Chondrocyte (in vitro differentiated cells): Measurements from ENCODE around the gene FYN. TPM values are rescaled to one million over a fixed set of nuclear protein-coding genes. Genes with fewer than 3 reads are reported as not detected.

Experiments
- DNase-seq: peaks from one replicate; pipeline ENCODE4 v3.0.0; 2021; ENCODE audit warnings: mixed read lengths, low spot score
- H3K27ac Mint-ChIP-seq: one replicate; pipeline ENCODE4 v1.8.0; 2021; ENCODE audit warnings: mild to moderate bottlenecking, moderate library complexity, mixed read lengths; ENCODE audit not compliant: unreplicated experiment
- H3K27me3 Mint-ChIP-seq: 2 replicates; pipeline ENCODE4 v1.8.0; 2021; ENCODE audit warnings: low read depth, mixed read lengths
- H3K36me3 Mint-ChIP-seq: 2 replicates; pipeline ENCODE4 v1.8.0; 2021; ENCODE audit warnings: low read depth, mixed read lengths
- H3K4me1 Mint-ChIP-seq: 2 replicates; pipeline ENCODE4 v1.8.0; 2021; ENCODE audit warnings: low read depth, mild to moderate bottlenecking, mixed read lengths
- H3K4me3 Mint-ChIP-seq: one replicate; pipeline ENCODE4 v1.8.0; 2021; ENCODE audit warnings: mild to moderate bottlenecking, moderate library complexity, mixed read lengths; ENCODE audit not compliant: unreplicated experiment
- H3K9me3 Mint-ChIP-seq: 2 replicates; pipeline ENCODE4 v1.8.0; 2021; ENCODE audit warnings: low read depth, mixed read lengths
- total RNA-seq: library from RNA; stranded (reverse); gene quantifications from 3 replicates; pipeline ENCODE4 v1.2.1, GENCODE V29; 2021
- TF ChIP-seq, protein P1 (sequence below): fragments of 200-600 bp; sonication (generic); IDR thresholded peaks from 2 replicates; pipeline ENCODE4 v1.5.0; 2021; ENCODE audit warnings: antibody characterized with exemption, mild to moderate bottlenecking, moderate library complexity

FYN gene
- total RNA-seq, 1 donor from 2014 or later = 109 TPM

DNA sequence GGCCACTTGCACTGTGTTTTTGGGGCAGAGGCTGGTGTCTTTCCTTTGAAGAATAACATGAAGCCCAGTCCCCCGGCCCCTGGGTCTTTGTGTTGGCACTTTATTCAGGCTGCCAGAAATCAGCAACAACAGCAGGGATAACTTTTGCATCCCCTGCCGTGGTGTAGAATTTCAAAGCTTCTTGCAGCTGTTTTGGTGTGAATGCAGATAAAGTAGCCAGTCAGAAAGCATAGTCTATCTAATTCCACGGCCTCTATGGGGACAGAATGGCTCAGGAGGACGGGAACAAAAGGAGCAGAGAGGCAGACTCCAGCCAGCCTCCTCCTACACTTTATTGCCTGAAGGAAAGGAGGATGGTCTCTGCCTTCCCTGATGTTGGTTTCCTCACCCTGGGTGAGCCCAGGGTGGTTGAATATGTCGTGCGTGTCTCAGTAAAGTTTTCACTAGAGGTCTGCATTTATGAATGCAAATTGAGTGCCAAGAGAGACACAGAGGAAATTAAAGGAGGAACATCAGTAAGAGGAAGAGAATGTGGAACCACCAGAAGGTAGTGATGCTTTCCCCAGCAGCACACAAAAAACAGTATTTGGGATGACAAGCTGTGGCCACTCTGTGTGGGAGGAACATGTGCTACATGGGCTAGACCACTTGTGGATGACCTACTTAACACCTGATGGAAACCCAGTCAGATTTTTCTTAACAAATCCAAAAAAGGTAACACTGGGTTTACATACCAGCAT is 141.6 kb downstream of the FYN start:
- Mint-ChIP-seq H3K4me1 (peaks cover 35% of the 10 kb centered on the region), H3K9me3 (peaks cover 12% of the 10 kb centered on the region), H3K36me3 (peaks cover 8% of the 10 kb centered on the region), H3K27me3 (no peaks in the 10 kb centered on the region), H3K27ac (peak overlapping the region; percentile 74), H3K4me3 (no peak overlapping the region)
- no peak for DNase-seq
- TF ChIP-seq, protein P1, sequence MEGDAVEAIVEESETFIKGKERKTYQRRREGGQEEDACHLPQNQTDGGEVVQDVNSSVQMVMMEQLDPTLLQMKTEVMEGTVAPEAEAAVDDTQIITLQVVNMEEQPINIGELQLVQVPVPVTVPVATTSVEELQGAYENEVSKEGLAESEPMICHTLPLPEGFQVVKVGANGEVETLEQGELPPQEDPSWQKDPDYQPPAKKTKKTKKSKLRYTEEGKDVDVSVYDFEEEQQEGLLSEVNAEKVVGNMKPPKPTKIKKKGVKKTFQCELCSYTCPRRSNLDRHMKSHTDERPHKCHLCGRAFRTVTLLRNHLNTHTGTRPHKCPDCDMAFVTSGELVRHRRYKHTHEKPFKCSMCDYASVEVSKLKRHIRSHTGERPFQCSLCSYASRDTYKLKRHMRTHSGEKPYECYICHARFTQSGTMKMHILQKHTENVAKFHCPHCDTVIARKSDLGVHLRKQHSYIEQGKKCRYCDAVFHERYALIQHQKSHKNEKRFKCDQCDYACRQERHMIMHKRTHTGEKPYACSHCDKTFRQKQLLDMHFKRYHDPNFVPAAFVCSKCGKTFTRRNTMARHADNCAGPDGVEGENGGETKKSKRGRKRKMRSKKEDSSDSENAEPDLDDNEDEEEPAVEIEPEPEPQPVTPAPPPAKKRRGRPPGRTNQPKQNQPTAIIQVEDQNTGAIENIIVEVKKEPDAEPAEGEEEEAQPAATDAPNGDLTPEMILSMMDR = no peak

GRCh38 chr6:111730864-111731263 is 142.4 kb downstream of the FYN start:
- no peaks in the 10 kb centered on the region for H3K27me3 Mint-ChIP-seq
- TF ChIP-seq, protein P1 = no peak
- H3K4me3 Mint-ChIP-seq = no peak overlapping the region
- peak overlapping the region; percentile 74 for H3K27ac Mint-ChIP-seq
- H3K9me3 Mint-ChIP-seq = peaks cover 12% of the 10 kb centered on the region
- H3K4me1 Mint-ChIP-seq = peaks cover 35% of the 10 kb centered on the region
- DNase-seq = no peak
- H3K36me3 Mint-ChIP-seq = peaks cover 8% of the 10 kb centered on the region

GRCh38 chr6:111727802-111728201 is 145.4 kb downstream of the FYN start:
- TF ChIP-seq, protein P1 = peak; percentile 65
- Mint-ChIP-seq H3K9me3 (peaks cover 6% of the 10 kb centered on the region), H3K27me3 (no peaks in the 10 kb centered on the region), H3K4me3 (no peak overlapping the region), H3K36me3 (peaks cover 4% of the 10 kb centered on the region), H3K27ac (no peak overlapping the region), H3K4me1 (peaks cover 51% of the 10 kb centered on the region)
- no peak for DNase-seq

- peaks cover 57% of the 10 kb centered on the region for H3K4me1 Mint-ChIP-seq
- peaks cover 3% of the 10 kb centered on the region for H3K9me3 Mint-ChIP-seq
- no peak overlapping the region for H3K27ac Mint-ChIP-seq
- H3K27me3 Mint-ChIP-seq = no peaks in the 10 kb centered on the region
- peaks cover 3% of the 10 kb centered on the region for H3K36me3 Mint-ChIP-seq
- no peak for DNase-seq
- no peak overlapping the region for H3K4me3 Mint-ChIP-seq
- TF ChIP-seq, protein P1 = no peak
These were observed 146.2 kb downstream of the FYN start for GRCh38 chr6:111727041-111727440.

GRCh38 chr6:111725446-111726112 is 147.7 kb downstream of the FYN start:
- H3K4me1 Mint-ChIP-seq = peaks cover 49% of the 10 kb centered on the region

More at GRCh38 chr6:111725446-111726112, 147.7 kb downstream of the FYN start:
- H3K27ac Mint-ChIP-seq = peak overlapping the region; percentile 12
- no peak overlapping the region for H3K4me3 Mint-ChIP-seq
- peaks cover 2% of the 10 kb centered on the region for H3K36me3 Mint-ChIP-seq
- TF ChIP-seq, protein P1 = no peak
- DNase-seq = no peak
- no peaks in the 10 kb centered on the region for H3K27me3 Mint-ChIP-seq
- H3K9me3 Mint-ChIP-seq = no peaks in the 10 kb centered on the region
